WERI-Rb-1 (cell line): Measurements from ENCODE around the gene HINT1.

Source experiments
- DNase-seq: peaks from one replicate; pipeline ENCODE4 v3.0.0-alpha.2; 2020
- H3K27ac ChIP-seq: fragments of 250-450 bp; sonication (Bioruptor Pico); 2 replicates; pipeline ENCODE4 v1.5.1; 2020; ENCODE audit warnings: mild to moderate bottlenecking, moderate library complexity
- H3K27me3 ChIP-seq: fragments of 250-450 bp; sonication (Bioruptor Pico); 2 replicates; pipeline ENCODE4 v1.5.1; 2021; ENCODE audit warnings: mild to moderate bottlenecking, low read depth, moderate library complexity; ENCODE audit not compliant: insufficient read depth, severe bottlenecking
- H3K36me3 ChIP-seq: fragments of 250-450 bp; sonication (Bioruptor Pico); 2 replicates; pipeline ENCODE4 v1.5.1; 2020; ENCODE audit warnings: mild to moderate bottlenecking, moderate library complexity
- H3K4me3 ChIP-seq: 2 replicates; pipeline ENCODE4 v1.5.1; 2011; ENCODE audit warnings: low read depth, mild to moderate bottlenecking, control low read depth, low read length
- H3K9me3 ChIP-seq: fragments of 250-450 bp; sonication (Bioruptor Pico); 2 replicates; pipeline ENCODE4 v1.5.1; 2021; ENCODE audit warnings: mild to moderate bottlenecking, moderate library complexity; ENCODE audit not compliant: severe bottlenecking
- TF ChIP-seq, protein P1 (sequence below): IDR thresholded peaks from 2 replicates; pipeline ENCODE4 v1.5.1; 2011; ENCODE audit warnings: low read depth, mild to moderate bottlenecking, control low read depth, inconsistent platforms, low read length

HINT1 gene

DNA sequence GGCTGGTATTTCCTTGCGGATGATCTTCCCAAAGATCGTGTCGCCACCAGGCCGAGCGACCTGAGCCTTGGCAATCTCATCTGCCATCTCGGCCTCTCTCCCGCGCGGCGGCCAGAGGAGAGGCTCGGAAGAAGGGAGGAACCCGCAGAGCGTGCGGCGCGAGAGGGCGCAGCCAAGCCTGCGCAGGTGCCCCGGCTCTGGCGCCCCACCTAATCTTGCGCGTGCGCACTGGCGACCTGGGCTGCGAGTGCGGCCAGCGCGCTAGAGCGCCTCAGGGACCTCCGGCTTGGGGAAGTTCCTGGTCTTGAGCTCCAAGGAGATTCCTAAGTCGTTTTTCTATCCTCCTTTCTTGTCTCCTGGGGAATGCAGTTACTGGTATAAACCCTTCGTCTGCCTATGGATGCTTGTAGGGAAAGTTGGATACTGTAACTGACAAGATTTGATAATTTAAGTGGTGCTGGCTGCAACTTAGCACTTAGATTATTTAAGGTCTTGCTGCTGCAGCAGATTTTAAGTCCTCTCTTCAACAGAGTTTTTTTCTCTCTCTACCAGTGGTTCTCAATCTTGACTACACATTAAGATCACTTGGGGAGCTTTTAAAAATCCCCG is at the start of gene HINT1:
TSS of gene HINT1 (minus strand) at position 138 of the 609 bp plus-strand sequence. CDS start at position 87, 51 bp downstream.
- TF ChIP-seq, protein P1, sequence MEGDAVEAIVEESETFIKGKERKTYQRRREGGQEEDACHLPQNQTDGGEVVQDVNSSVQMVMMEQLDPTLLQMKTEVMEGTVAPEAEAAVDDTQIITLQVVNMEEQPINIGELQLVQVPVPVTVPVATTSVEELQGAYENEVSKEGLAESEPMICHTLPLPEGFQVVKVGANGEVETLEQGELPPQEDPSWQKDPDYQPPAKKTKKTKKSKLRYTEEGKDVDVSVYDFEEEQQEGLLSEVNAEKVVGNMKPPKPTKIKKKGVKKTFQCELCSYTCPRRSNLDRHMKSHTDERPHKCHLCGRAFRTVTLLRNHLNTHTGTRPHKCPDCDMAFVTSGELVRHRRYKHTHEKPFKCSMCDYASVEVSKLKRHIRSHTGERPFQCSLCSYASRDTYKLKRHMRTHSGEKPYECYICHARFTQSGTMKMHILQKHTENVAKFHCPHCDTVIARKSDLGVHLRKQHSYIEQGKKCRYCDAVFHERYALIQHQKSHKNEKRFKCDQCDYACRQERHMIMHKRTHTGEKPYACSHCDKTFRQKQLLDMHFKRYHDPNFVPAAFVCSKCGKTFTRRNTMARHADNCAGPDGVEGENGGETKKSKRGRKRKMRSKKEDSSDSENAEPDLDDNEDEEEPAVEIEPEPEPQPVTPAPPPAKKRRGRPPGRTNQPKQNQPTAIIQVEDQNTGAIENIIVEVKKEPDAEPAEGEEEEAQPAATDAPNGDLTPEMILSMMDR, result 0 out of 2 replicates have a peak, but pooled peaks have one; percentile 14
- peaks cover 28% of the 10 kb centered on the region for H3K36me3 ChIP-seq
- H3K9me3 ChIP-seq, result no peaks in the 10 kb centered on the region
- peak; percentile 95 for DNase-seq
- H3K27ac ChIP-seq, result peak within 1 kb of the TSS; percentile 93
- H3K27me3 ChIP-seq, result no peaks in the 10 kb centered on the region
- peak within 1 kb of the TSS; percentile 98 for H3K4me3 ChIP-seq

DNA sequence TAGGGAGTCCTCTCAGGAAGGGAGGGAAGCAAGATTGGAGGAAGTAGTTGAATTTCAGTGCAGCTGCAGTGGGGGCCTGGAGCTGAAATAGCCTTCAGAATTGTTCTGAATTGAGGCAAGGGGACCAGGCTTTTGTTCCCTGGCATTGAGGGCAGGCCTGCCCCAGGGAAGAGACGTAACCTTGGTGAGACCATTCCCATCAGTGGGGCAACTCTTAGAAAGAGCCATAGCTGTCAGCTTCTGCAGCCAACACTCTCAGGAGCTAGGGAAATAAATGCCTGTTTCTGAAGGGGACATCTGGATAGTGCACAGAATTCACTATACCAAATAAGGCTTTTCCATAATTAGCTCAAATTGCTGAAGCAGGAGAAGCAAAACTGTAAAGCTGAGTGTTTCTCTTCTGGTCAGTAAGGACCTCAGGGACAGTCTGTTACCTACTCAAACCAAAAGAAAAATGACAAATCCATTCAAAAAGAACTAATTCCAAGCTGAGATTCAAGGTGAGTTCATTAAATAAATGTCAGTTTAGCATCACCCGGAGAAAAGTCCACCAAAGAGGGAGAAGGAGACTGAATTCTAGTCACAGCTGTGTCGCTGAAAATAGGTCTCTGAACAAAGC is 49.7 kb upstream of the HINT1 start:
- no peaks in the 10 kb centered on the region for H3K9me3 ChIP-seq
- no peak overlapping the region for H3K27ac ChIP-seq
- no peaks in the 10 kb centered on the region for H3K27me3 ChIP-seq
- no peak for DNase-seq
- no peaks in the 10 kb centered on the region for H3K36me3 ChIP-seq
- H3K4me3 ChIP-seq, result no peak overlapping the region
- TF ChIP-seq, protein P1, result no peak

DNA sequence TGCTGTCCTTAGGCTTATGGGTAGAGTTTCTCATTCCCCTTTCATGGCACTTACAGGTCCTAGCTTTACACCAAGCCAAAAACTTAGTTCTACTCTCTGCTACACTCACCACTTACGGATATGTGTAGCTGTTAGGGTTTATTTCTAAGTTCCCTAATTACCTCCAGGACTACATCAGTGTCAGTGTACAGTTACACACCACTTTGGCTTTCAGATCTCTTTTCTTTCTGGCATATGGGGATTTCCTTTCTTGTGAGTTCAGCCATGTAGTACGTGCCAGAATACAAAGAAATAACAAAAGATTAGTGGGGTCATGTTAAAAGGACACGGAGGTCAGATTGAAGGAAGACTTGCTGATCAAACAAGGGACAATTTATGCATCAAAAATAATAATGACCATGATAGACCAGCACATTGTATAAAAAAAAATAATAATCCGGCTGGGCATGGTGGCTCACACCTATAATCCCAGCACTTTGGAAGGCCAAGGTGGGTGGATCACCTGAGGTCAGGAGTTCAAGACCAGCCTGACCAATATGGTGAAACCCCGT is 47.5 kb upstream of the HINT1 start:
- DNase-seq, result no peak
- no peak overlapping the region for H3K27ac ChIP-seq
- TF ChIP-seq, protein P1, result no peak
- H3K27me3 ChIP-seq, result no peaks in the 10 kb centered on the region
- no peaks in the 10 kb centered on the region for H3K9me3 ChIP-seq
- H3K4me3 ChIP-seq, result no peak overlapping the region
- H3K36me3 ChIP-seq, result no peaks in the 10 kb centered on the region

DNA sequence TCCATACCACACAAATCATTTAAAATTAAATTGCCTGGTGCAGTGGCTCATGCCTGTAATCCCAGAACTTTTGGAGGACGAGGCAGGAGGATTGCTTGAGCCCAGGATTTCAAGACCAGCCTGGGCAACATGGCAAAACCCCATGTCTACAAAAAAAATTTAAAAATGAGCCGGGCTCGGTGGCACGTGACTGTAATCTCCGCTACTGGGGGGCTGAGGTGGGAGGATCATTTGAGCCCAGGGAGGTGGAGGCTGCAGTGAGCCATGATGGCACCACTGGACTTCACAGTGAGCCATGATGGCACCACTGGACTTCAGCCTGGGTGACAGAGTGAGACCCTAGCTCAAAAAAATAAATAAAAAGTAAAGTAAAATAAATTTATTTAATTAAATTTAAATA is 46.6 kb upstream of the HINT1 start:
- Histone ChIP-seq H3K27me3 (no peaks in the 10 kb centered on the region), H3K27ac (no peak overlapping the region), H3K36me3 (no peaks in the 10 kb centered on the region), H3K9me3 (no peaks in the 10 kb centered on the region), H3K4me3 (no peak overlapping the region)
- TF ChIP-seq, protein P1, result no peak
- no peak for DNase-seq

DNA sequence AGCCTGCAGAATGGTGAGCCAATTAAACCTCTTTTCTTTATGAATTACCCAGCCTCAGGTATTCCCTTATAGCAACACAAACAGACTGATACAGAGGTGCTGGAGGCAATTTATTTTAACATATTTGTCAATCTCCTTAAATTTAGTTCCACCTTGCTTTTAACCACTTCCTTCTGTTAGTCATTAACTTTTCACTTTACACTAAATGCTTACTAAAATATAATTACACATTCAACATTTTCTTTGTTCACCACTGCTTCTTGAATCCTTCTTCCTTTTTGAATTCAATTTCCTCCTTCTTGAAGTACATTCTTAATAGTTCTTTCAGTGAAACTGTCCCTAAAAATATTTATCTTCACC is 45.1 kb upstream of the HINT1 start:
- Histone ChIP-seq H3K4me3 (no peak overlapping the region), H3K36me3 (no peaks in the 10 kb centered on the region), H3K27me3 (no peaks in the 10 kb centered on the region), H3K27ac (peak overlapping the region; percentile 33), H3K9me3 (no peaks in the 10 kb centered on the region)
- DNase-seq, result no peak
- TF ChIP-seq, protein P1, result no peak
